HCT116 (cell line): ENCODE measurements around the gene KCNK3. TPM values are rescaled to one million over a fixed set of nuclear protein-coding genes. Genes with fewer than 3 reads are reported as not detected.

Experiments used
- ATAC-seq: fragments of 200-7000 bp; cut with Tn5 transposase; 2 replicates; pipeline ENCODE4 v1.9.1; 2020; ENCODE audit warnings: mild to moderate bottlenecking, moderate library complexity
- BruUV-seq: library from RNA; stranded (reverse); fragments of 400-500 nt; replicated peaks from 2 replicates; lab custom pipeline; 2021; lab: Mats Ljungman, UMichigan
- CTCF ChIA-PET: fragments of 300-600 bp; sonication (Branson Sonifier 250); formaldehyde crosslinking; loops from one replicate; lab custom pipeline; 2021; ENCODE audit warnings: antibody characterized with exemption; lab: Charles Lee
- POLR2A ChIA-PET: fragments of 300-600, 350-600 bp; sonication (Branson Sonifier 250); formaldehyde crosslinking; loops from one replicate; lab custom pipeline; 2021; ENCODE audit warnings: antibody characterized with exemption; lab: Charles Lee
- RAD21 ChIA-PET, 2 experiments: fragments of 300-600 bp; sonication (Branson Sonifier 250); formaldehyde crosslinking; loops; one replicate each; lab custom pipeline; 2023; ENCODE audit warnings: low total read pairs in 2 of 2; ENCODE audit not compliant: uncharacterized antibody in 2 of 2, unreplicated experiment in 2 of 2, low non-redundant PET in 1 of 2; lab: Charles Lee
- DNase-seq: peaks from one replicate; pipeline ENCODE4 v3.0.0-alpha.2; 2010; ENCODE audit warnings: low read depth, low spot score
- H2AFZ ChIP-seq: fragments of 200-600 bp; shearing (Covaris generic), sonication (generic); 2 replicates; pipeline ENCODE4 v1.6.1; 2017; ENCODE audit warnings: low read depth, mixed run types, mixed read lengths, antibody characterized with exemption, low read length; ENCODE audit not compliant: poor library complexity, severe bottlenecking
- H3K27ac ChIP-seq: 2 replicates; pipeline ENCODE4 v1.5.1; 2012; ENCODE audit warnings: low read depth, low read length
- H3K27me3 ChIP-seq: fragments of 200-600 bp; sonication (generic); 2 replicates; pipeline ENCODE4 v1.6.1; 2016; ENCODE audit warnings: mixed run types, low read length, mixed read lengths; ENCODE audit not compliant: insufficient read depth
- H3K36me3 ChIP-seq, 2 experiments: fragments of 200-500 bp in 1 of 2; fragments of 200-600 bp in 1 of 2; sonication (Bioruptor generic) in 1 of 2; sonication (generic) in 1 of 2; 2 replicates each; pipeline versions ENCODE4 v1.5.1 to v1.6.1; 2014 to 2016; ENCODE audit warnings: low read length in 2 of 2, inconsistent platforms in 1 of 2, mixed read lengths in 1 of 2, mixed run types in 1 of 2; ENCODE audit not compliant: insufficient read depth in 2 of 2, control insufficient read depth in 1 of 2
- H3K4me1 ChIP-seq, 2 experiments: fragments of 200-600 bp in 1 of 2; sonication (generic) in 1 of 2; 2 replicates each; pipeline versions ENCODE4 v1.5.1 to v1.6.1; 2012 to 2017; ENCODE audit warnings: low read length in 2 of 2, inconsistent platforms in 1 of 2, mild to moderate bottlenecking in 1 of 2, mixed read lengths in 1 of 2, mixed run types in 1 of 2, moderate library complexity in 1 of 2; ENCODE audit not compliant: insufficient read depth in 2 of 2, control insufficient read depth in 1 of 2
- H3K4me2 ChIP-seq: fragments of 200-600 bp; sonication (generic); 2 replicates; pipeline ENCODE4 v1.6.1; 2017; ENCODE audit warnings: mixed run types, low read length, mixed read lengths
- H3K4me3 ChIP-seq, 2 experiments: fragments of 200-600 bp in 1 of 2; sonication (generic) in 1 of 2; replicated peaks in 1 of 2; 2 replicates each; pipeline ENCODE4 v1.5.1; 2011 to 2016; ENCODE audit warnings: low read length in 2 of 2, control low read depth in 1 of 2, low read depth in 1 of 2, mild to moderate bottlenecking in 1 of 2, mixed read lengths in 1 of 2, mixed run types in 1 of 2
- H3K79me2 ChIP-seq: fragments of 200-600 bp; sonication (generic); 2 replicates; pipeline ENCODE4 v1.6.1; 2017; ENCODE audit warnings: mild to moderate bottlenecking, mixed run types, low read length, moderate library complexity, mixed read lengths; ENCODE audit not compliant: insufficient read depth
- H3K9ac ChIP-seq: fragments of 200-600 bp; sonication (generic); 2 replicates; pipeline ENCODE4 v1.6.1; 2016; ENCODE audit warnings: low read length, mixed read lengths
- H3K9me2 ChIP-seq: fragments of 200-600 bp; sonication (generic), shearing (Covaris generic); 2 replicates; pipeline ENCODE4 v1.6.1; 2017; ENCODE audit warnings: mixed run types, mild to moderate bottlenecking, moderate library complexity; ENCODE audit not compliant: insufficient read depth
- H3K9me3 ChIP-seq, 2 experiments: fragments of 200-500 bp in 1 of 2; fragments of 200-600 bp in 1 of 2; sonication (Bioruptor generic) in 1 of 2; sonication (generic) in 1 of 2; 2 replicates each; pipeline ENCODE4 v1.6.1; 2014 to 2017; ENCODE audit warnings: low read length in 2 of 2, mixed read lengths in 2 of 2, inconsistent platforms in 1 of 2, low read depth in 1 of 2, mild to moderate bottlenecking in 1 of 2, mixed run types in 1 of 2, moderate library complexity in 1 of 2; ENCODE audit not compliant: control insufficient read depth in 1 of 2, insufficient read depth in 1 of 2
- H4K20me1 ChIP-seq: fragments of 200-600 bp; sonication (generic), shearing (Covaris generic); 2 replicates; pipeline ENCODE4 v1.6.1; 2017; ENCODE audit warnings: mixed run types, mild to moderate bottlenecking, moderate library complexity; ENCODE audit not compliant: insufficient read depth
- CBX3 ChIP-seq: IDR thresholded peaks from 2 replicates; pipeline ENCODE4 v1.6.1; 2012; ENCODE audit warnings: low read depth
- CEBPB ChIP-seq: IDR thresholded peaks from 2 replicates; pipeline ENCODE4 v1.6.1; 2012; ENCODE audit warnings: low read depth
- EGR1 ChIP-seq: IDR thresholded peaks from 2 replicates; pipeline ENCODE4 v1.6.1; 2012; ENCODE audit warnings: low read depth
- ELF1 ChIP-seq: IDR thresholded peaks from 2 replicates; pipeline ENCODE4 v1.6.1; 2012; ENCODE audit warnings: low read depth, borderline replicate concordance
- EZH2 ChIP-seq: fragments of 200-600 bp; sonication (generic); IDR thresholded peaks from 2 replicates; pipeline ENCODE4 v1.6.1; 2017; ENCODE audit warnings: antibody characterized with exemption, mixed run types
- EZH2phosphoT487 ChIP-seq: fragments of 200-600 bp; IDR thresholded peaks from 2 replicates; pipeline ENCODE4 v1.6.1; 2018; ENCODE audit warnings: antibody characterized with exemption, borderline replicate concordance
- FOSL1 ChIP-seq: IDR thresholded peaks from 2 replicates; pipeline ENCODE4 v1.6.1; 2012; ENCODE audit warnings: low read depth
- JUND ChIP-seq: IDR thresholded peaks from 2 replicates; pipeline ENCODE4 v1.6.1; 2012
- POLR2A ChIP-seq: IDR thresholded peaks from 2 replicates; pipeline ENCODE4 v1.7.0; 2011; ENCODE audit warnings: borderline replicate concordance; ENCODE audit not compliant: insufficient read depth, insufficient read length; ENCODE audit errors: extremely low read depth
- POLR2AphosphoS5 ChIP-seq: IDR thresholded peaks from 2 replicates; pipeline ENCODE4 v1.6.1; 2011; ENCODE audit warnings: mild to moderate bottlenecking, low read depth, low read length, moderate library complexity
- RAD21 ChIP-seq: IDR thresholded peaks from 2 replicates; pipeline ENCODE4 v1.6.1; 2012; ENCODE audit warnings: low read depth, mild to moderate bottlenecking
- SP1 ChIP-seq: IDR thresholded peaks from 2 replicates; pipeline ENCODE4 v1.6.1; 2012; ENCODE audit warnings: low read depth
- SRF ChIP-seq: IDR thresholded peaks from 2 replicates; pipeline ENCODE4 v1.6.1; 2012; ENCODE audit warnings: low read depth
- TCF7L2 ChIP-seq: IDR thresholded peaks from 2 replicates; pipeline ENCODE4 v1.7.0; 2011; ENCODE audit warnings: borderline replicate concordance, inconsistent platforms; ENCODE audit not compliant: insufficient read depth, insufficient read length; ENCODE audit errors: extremely low read depth
- YY1 ChIP-seq: IDR thresholded peaks from 2 replicates; pipeline ENCODE4 v1.6.1; 2011; ENCODE audit warnings: low read length, low read depth, moderate library complexity, mild to moderate bottlenecking; ENCODE audit not compliant: insufficient replicate concordance; ENCODE audit errors: extremely low read depth
- ZFX ChIP-seq: fragments of 450-650 bp; IDR thresholded peaks from 2 replicates; pipeline ENCODE4 v1.6.1; 2017
- ZNF274 ChIP-seq: fragments of 200-500 bp; sonication (Bioruptor generic); IDR thresholded peaks from 2 replicates; pipeline ENCODE4 v1.6.1; 2014; ENCODE audit warnings: mild to moderate bottlenecking, low read depth, low read length, inconsistent platforms
- intact Hi-C: fragments of 100-400 bp; cut with micrococcal nuclease; formaldehyde crosslinking; loops from 2 replicates; pipeline ENCODE4 v1.10.0; 2022
- total RNA-seq: library from RNA; stranded (reverse); gene quantifications from one replicate; pipeline ENCODE4 v1.2.1, GENCODE V29; 2021; ENCODE audit not compliant: unreplicated experiment
- TF ChIP-seq, protein P1 (sequence below): IDR thresholded peaks from 2 replicates; pipeline ENCODE4 v1.6.1; 2012; ENCODE audit warnings: low read depth
- TF ChIP-seq, protein P2 (sequence below): IDR thresholded peaks from 2 replicates; pipeline ENCODE4 v1.6.1; 2011; ENCODE audit warnings: mild to moderate bottlenecking, low read length, moderate library complexity; ENCODE audit not compliant: insufficient replicate concordance; ENCODE audit errors: extremely low read depth
- TF ChIP-seq, protein P3 (sequence below): IDR thresholded peaks from 2 replicates; pipeline ENCODE4 v1.6.1; 2012

KCNK3 gene
- total RNA-seq, 1 experiment from 2014 or later = 0.71 TPM

DNA sequence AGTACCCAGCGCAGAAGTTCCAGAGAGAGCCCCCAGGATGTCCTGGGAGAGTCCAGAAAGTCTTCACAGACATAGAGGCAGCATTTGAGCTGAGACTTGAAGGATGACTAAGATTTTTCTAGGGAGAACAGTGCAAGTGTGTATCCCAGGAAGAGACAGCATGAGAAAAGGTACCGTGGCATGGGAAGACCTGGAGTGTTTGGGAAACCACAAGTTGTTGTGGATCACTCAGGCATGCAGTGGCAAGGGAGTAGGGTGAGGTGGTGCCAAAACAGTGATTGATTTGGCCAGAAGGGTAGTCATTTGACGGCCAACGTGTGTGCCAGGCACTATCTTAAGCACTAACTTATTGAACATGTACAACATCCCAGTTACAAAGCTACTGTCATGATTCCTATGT is 24.5 kb upstream of the KCNK3 start:
- intact Hi-C loops = no loop called here
- Histone ChIP-seq H3K4me2 (no peak overlapping the region), H3K4me1 (peaks cover 0 to 14% of the 10 kb centered on the region in 2 experiments; a peak in 1 of 4 replicates), H3K36me3 (no peaks in the 10 kb centered on the region), H4K20me1 (no peaks in the 10 kb centered on the region), H3K9me3 (no peaks in the 10 kb centered on the region), H3K9ac (no peak overlapping the region), H3K27ac (no peak overlapping the region), H3K9me2 (no peaks in the 10 kb centered on the region), H3K27me3 (no peaks in the 10 kb centered on the region; the same call in 1 of the 2 replicates), H3K79me2 (no peaks in the 10 kb centered on the region), H2AFZ (no peak overlapping the region), H3K4me3 (no peak overlapping the region)
- ATAC-seq (no peak), DNase-seq (no peak)
- POLR2A ChIA-PET = no interaction called here
- RAD21 ChIA-PET = no interaction called here
- CTCF ChIA-PET = no interaction called here
- no TSS peak for BruUV-seq
- TF ChIP-seq, protein P1, sequence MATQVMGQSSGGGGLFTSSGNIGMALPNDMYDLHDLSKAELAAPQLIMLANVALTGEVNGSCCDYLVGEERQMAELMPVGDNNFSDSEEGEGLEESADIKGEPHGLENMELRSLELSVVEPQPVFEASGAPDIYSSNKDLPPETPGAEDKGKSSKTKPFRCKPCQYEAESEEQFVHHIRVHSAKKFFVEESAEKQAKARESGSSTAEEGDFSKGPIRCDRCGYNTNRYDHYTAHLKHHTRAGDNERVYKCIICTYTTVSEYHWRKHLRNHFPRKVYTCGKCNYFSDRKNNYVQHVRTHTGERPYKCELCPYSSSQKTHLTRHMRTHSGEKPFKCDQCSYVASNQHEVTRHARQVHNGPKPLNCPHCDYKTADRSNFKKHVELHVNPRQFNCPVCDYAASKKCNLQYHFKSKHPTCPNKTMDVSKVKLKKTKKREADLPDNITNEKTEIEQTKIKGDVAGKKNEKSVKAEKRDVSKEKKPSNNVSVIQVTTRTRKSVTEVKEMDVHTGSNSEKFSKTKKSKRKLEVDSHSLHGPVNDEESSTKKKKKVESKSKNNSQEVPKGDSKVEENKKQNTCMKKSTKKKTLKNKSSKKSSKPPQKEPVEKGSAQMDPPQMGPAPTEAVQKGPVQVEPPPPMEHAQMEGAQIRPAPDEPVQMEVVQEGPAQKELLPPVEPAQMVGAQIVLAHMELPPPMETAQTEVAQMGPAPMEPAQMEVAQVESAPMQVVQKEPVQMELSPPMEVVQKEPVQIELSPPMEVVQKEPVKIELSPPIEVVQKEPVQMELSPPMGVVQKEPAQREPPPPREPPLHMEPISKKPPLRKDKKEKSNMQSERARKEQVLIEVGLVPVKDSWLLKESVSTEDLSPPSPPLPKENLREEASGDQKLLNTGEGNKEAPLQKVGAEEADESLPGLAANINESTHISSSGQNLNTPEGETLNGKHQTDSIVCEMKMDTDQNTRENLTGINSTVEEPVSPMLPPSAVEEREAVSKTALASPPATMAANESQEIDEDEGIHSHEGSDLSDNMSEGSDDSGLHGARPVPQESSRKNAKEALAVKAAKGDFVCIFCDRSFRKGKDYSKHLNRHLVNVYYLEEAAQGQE = no peak
- TF ChIP-seq SP1 (no peak), RAD21 (no peak), FOSL1 (no peak), EZH2phosphoT487 (no peak), ZFX (no peak), CBX3 (no peak), YY1 (no peak), TCF7L2 (no peak), EGR1 (no peak), POLR2A (no peak), CEBPB (no peak), POLR2AphosphoS5 (no peak), EZH2 (no peak), ELF1 (no peak), SRF (no peak), ZNF274 (no peak), JUND (no peak)
- TF ChIP-seq, protein P2, sequence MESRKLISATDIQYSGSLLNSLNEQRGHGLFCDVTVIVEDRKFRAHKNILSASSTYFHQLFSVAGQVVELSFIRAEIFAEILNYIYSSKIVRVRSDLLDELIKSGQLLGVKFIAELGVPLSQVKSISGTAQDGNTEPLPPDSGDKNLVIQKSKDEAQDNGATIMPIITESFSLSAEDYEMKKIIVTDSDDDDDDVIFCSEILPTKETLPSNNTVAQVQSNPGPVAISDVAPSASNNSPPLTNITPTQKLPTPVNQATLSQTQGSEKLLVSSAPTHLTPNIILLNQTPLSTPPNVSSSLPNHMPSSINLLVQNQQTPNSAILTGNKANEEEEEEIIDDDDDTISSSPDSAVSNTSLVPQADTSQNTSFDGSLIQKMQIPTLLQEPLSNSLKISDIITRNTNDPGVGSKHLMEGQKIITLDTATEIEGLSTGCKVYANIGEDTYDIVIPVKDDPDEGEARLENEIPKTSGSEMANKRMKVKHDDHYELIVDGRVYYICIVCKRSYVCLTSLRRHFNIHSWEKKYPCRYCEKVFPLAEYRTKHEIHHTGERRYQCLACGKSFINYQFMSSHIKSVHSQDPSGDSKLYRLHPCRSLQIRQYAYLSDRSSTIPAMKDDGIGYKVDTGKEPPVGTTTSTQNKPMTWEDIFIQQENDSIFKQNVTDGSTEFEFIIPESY = no peak
- TF ChIP-seq, protein P3, sequence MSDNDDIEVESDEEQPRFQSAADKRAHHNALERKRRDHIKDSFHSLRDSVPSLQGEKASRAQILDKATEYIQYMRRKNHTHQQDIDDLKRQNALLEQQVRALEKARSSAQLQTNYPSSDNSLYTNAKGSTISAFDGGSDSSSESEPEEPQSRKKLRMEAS = no peak
